ENCODE results near the gene TMBIM4. TPM values are rescaled to one million over a fixed set of nuclear protein-coding genes. Genes with fewer than 3 reads are reported as not detected.

The TMBIM4 gene
- total and polyA plus RNA-seq, 7 donors: 77.2 to 200 (median 156) TPM

GRCh38 chr12:66170606-66171005, 810 bp upstream of the TMBIM4 start:
- Histone ChIP-seq H3K4me3 (peak overlapping the region in 3 of 4 donors; percentile 69 to 92 (median 82)), H3K27me3 (no peaks in the 10 kb centered on the region), H3K4me1 (peaks cover 0 to 21% (median 15%) of the 10 kb centered on the region in 4 donors), H3K27ac (peak overlapping the region; percentile 96 to 99 (median 98)), H3K36me3 (no peaks in the 10 kb centered on the region), H3K9me3 (no peaks in the 10 kb centered on the region)
- DNase-seq: no peak
- WGBS, 2 donors: 87% methylated on average over 3 of the region's 3 CpGs
- intact Hi-C loops (cut with DNase I): no loop called here
- TF ChIP-seq POLR2A (IDR thresholded peaks at IDR 0.05) (no peak), POLR2AphosphoS5 (IDR thresholded peaks at IDR 0.05) (no peak), EP300 (IDR thresholded peaks at IDR 0.05) (no peak), CTCF (IDR thresholded peaks at IDR 0.05) (no peak)

- no peaks in the 10 kb centered on the region for H3K27me3 ChIP-seq
- H3K27ac ChIP-seq: peak overlapping the region; percentile 96 to 99 (median 98)
- TF ChIP-seq POLR2AphosphoS5 (IDR thresholded peaks at IDR 0.05) (no peak), POLR2A (IDR thresholded peaks at IDR 0.05) (no peak), EP300 (IDR thresholded peaks at IDR 0.05) (no peak), CTCF (IDR thresholded peaks at IDR 0.05) (no peak)
- peak overlapping the region; percentile 69 to 92 (median 78) for H3K4me3 ChIP-seq
- intact Hi-C loops (cut with DNase I): loop anchor here (2.0 kb wide), 2 partner anchors 38 to 66 kb away; partner anchors contain the start of gene LLPH
- no peaks in the 10 kb centered on the region for H3K36me3 ChIP-seq
- DNase-seq: no peak
- H3K9me3 ChIP-seq: no peaks in the 10 kb centered on the region
- 76 to 82% methylated on average over 8 of the region's 8 CpGs for WGBS, 2 donors
- peaks cover 0 to 21% (median 15%) of the 10 kb centered on the region in 4 donors for H3K4me1 ChIP-seq
These were observed 1.4 kb downstream of the TMBIM4 start for GRCh38 chr12:66168410-66168809.

GRCh38 chr12:66166561-66166960, 3.2 kb downstream of the TMBIM4 start:
- no peak overlapping the region for H3K27ac ChIP-seq
- no peaks in the 10 kb centered on the region for H3K9me3 ChIP-seq
- DNase-seq: no peak
- intact Hi-C loops (cut with DNase I): no loop called here
- TF ChIP-seq POLR2A (IDR thresholded peaks at IDR 0.05): no peak
- H3K4me1 ChIP-seq: peaks cover 0 to 36% (median 29%) of the 10 kb centered on the region in 4 donors
- no peak overlapping the region for H3K4me3 ChIP-seq
- no peaks in the 10 kb centered on the region for H3K36me3 ChIP-seq
- H3K27me3 ChIP-seq: no peaks in the 10 kb centered on the region
- WGBS, 2 donors: 82 to 92% methylated on average over 2 of the region's 2 CpGs

GRCh38 chr12:66165141-66165540, 4.7 kb downstream of the TMBIM4 start:
- 98% methylated on average over 2 of the region's 2 CpGs for WGBS, 2 donors
- no peaks in the 10 kb centered on the region for H3K27me3 ChIP-seq

GRCh38 chr12:66164349-66164821, 5.4 kb downstream of the TMBIM4 start:
- Histone ChIP-seq H3K9me3 (no peaks in the 10 kb centered on the region), H3K36me3 (peaks cover 0 to 12% (median 5%) of the 10 kb centered on the region in 4 donors), H3K27ac (no peak overlapping the region), H3K4me3 (no peak overlapping the region), H3K4me1 (peaks cover 0 to 36% (median 27%) of the 10 kb centered on the region in 4 donors), H3K27me3 (no peaks in the 10 kb centered on the region)
- DNase-seq: no peak
- intact Hi-C loops (cut with DNase I): no loop called here
- TF ChIP-seq CTCF (IDR thresholded peaks at IDR 0.05) (no peak), POLR2A (IDR thresholded peaks at IDR 0.05) (no peak), POLR2AphosphoS5 (IDR thresholded peaks at IDR 0.05) (no peak), EP300 (IDR thresholded peaks at IDR 0.05) (no peak)
- WGBS, 2 donors: 90 to 97% methylated on average over 3 of the region's 3 CpGs

More at GRCh38 chr12:66165141-66165540, 4.7 kb downstream of the TMBIM4 start:
- Histone ChIP-seq H3K4me3 (no peak overlapping the region), H3K9me3 (no peaks in the 10 kb centered on the region), H3K27ac (no peak overlapping the region), H3K4me1 (peaks cover 0 to 36% (median 28%) of the 10 kb centered on the region in 4 donors), H3K36me3 (peaks cover 0 to 5% (median 2%) of the 10 kb centered on the region in 4 donors)
- DNase-seq: no peak
- intact Hi-C loops (cut with DNase I): no loop called here
- no peak for TF ChIP-seq EP300 (IDR thresholded peaks at IDR 0.05)
- TF ChIP-seq POLR2AphosphoS5 (IDR thresholded peaks at IDR 0.05): no peak
- no peak for TF ChIP-seq CTCF (IDR thresholded peaks at IDR 0.05)
- TF ChIP-seq POLR2A (IDR thresholded peaks at IDR 0.05): no peak
